ENCODE results near the gene IQSEC3.

IQSEC3 gene

DNA sequence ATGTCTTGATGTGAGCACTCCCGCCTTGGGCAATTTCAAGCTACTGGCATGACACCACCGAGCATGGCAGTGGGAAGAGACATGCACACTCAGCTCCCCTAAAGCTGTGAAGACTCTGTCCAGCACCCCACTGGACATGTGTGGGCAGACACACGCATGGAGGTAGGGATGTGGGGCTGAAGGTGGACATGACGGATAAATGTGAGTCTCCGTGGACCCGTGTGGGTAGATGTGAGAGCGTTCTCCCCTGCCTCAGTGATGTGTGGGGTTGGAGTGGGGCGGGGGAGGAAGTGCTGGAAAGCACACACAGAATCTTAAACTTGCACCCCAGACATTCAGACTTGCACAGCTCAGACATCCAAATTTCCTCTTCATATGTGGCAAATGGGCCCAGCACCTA, 134.8 kb downstream of the IQSEC3 start:
- TF ChIP-seq, protein P1, sequence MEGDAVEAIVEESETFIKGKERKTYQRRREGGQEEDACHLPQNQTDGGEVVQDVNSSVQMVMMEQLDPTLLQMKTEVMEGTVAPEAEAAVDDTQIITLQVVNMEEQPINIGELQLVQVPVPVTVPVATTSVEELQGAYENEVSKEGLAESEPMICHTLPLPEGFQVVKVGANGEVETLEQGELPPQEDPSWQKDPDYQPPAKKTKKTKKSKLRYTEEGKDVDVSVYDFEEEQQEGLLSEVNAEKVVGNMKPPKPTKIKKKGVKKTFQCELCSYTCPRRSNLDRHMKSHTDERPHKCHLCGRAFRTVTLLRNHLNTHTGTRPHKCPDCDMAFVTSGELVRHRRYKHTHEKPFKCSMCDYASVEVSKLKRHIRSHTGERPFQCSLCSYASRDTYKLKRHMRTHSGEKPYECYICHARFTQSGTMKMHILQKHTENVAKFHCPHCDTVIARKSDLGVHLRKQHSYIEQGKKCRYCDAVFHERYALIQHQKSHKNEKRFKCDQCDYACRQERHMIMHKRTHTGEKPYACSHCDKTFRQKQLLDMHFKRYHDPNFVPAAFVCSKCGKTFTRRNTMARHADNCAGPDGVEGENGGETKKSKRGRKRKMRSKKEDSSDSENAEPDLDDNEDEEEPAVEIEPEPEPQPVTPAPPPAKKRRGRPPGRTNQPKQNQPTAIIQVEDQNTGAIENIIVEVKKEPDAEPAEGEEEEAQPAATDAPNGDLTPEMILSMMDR (IDR thresholded peaks at IDR 0.05; ENCODE audit: extremely low read depth, insufficient read depth, missing control alignments): no peak
- in situ Hi-C loops (cut with MboI; ENCODE audit: low pct_unique_long_range_greater_than_20kb, low sequenced_read_pairs, unreplicated experiment): no loop called here
- no peak for DNase-seq (ENCODE audit: low spot score)

DNA sequence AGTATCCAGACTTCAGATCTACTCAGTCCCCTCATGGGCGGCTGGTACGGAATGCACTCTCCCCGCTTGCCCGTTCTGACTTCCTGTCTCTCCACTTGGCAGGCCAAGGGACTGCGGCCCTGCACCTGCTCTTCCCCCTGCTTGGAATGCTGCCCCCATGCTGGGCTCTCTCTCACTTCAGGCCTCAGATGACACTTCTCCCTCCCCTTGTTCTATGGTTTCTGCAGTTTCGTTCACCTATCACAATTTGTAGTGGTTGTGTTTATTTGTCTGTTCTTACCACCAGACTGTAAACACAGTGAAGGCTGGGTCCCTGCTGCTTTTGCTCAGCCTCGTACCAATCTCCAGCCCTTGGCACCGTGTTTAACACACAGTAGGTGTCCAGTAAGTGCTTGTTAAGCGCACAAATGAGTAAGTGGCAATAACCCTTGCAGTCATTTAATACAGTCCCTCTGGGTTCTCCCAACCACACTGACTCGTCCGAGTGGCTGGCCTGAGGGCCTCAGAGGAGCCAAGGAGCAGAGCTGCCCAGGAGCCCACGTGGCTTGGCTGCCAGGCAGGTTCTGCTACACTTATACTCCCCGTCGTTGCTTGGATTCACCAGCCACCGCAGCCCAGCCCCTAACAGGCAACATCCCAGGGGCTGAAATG, 135.6 kb downstream of the IQSEC3 start:
- TF ChIP-seq, protein P1 (IDR thresholded peaks at IDR 0.05; ENCODE audit: extremely low read depth, insufficient read depth, missing control alignments): no peak
- no peak for DNase-seq (ENCODE audit: low spot score)
- in situ Hi-C loops (cut with MboI; ENCODE audit: low pct_unique_long_range_greater_than_20kb, low sequenced_read_pairs, unreplicated experiment): no loop called here

DNA sequence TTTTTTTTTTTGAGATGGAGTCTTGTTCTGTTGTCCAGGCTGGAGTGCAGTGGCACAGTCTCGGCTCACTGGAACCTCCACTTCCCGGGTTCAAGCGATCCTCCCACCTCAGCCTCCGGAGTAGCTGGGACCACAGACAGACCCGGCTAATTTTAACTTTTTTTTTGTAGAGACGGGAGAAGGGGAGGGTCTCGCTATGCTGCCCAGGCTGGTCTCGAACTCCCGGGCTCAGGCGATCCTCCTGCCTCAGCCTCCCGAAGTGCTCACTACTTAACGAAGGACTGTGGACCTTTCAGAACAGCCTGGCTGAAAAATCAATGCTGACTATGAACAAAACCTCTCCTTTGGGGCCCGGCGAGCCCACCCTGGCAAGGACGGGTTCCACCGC, 136.5 kb downstream of the IQSEC3 start:
- in situ Hi-C loops (cut with MboI; ENCODE audit: low pct_unique_long_range_greater_than_20kb, low sequenced_read_pairs, unreplicated experiment): no loop called here
- DNase-seq (ENCODE audit: low spot score): no peak
- TF ChIP-seq, protein P1 (IDR thresholded peaks at IDR 0.05; ENCODE audit: extremely low read depth, insufficient read depth, missing control alignments): no peak

DNA sequence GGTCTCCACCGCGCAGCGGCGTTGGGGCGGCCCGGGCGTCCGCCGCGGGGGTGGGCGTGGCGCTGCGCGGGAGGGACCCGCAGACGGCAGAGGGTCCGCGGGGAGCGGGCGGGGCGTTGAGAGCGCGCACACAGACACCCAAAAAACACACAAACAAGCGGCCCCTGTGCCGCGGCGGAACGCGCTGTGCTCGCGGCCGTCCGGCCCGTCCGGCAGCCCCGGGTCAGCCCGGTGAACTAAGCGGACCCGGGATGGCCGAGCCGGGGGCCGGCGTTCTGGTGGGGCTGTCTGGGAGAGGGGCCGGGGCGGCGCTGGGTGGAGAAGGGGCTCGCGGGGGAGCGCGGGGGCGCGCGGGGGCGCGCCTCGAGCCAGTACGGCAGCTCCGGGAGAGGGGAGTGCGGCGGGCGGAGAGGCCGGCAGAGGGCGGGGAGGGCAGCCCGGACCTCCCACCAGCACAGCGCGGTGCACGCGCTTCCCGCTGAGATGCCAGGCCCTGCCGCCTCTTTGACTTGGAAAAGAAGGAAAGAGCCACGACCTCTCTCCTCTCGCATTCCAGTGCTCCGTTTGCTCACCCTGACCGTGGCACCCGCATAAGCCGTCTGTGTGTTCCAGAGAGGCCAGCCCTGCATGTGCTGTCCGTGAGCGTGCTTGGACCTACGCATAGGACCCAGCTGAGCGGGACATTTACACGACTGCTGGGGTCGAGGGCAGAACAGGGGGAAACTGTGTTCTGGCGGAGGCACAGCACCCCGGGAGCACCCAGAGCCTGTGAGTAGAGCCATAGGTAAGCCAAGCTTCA, 137.1 kb downstream of the IQSEC3 start:
- DNase-seq (ENCODE audit: low spot score): no peak
- TF ChIP-seq, protein P1 (IDR thresholded peaks at IDR 0.05; ENCODE audit: extremely low read depth, insufficient read depth, missing control alignments): no peak
- in situ Hi-C loops (cut with MboI; ENCODE audit: low pct_unique_long_range_greater_than_20kb, low sequenced_read_pairs, unreplicated experiment): no loop called here

DNA sequence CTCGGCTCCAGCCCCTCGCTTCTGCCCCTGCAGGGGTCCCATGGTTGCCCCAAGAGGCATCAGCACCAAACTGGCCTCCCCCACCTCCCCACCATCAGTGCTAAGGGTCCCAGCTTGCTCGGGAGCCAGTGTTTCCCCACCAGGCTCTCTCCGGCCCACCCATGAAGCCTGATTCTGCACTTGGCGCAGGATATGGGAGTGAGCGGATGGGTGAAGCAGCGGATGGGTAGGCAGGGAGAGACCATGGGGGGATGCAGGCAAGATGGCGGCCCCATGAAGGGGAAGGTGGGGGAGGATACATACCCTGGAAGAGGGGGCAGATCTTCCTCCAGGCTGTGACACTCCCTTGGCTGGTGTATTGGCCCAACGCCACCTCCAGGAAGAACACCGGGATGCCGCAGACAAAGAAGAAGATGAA, 137.7 kb downstream of the IQSEC3 start:
- DNase-seq (ENCODE audit: low spot score): no peak
- in situ Hi-C loops (cut with MboI; ENCODE audit: low pct_unique_long_range_greater_than_20kb, low sequenced_read_pairs, unreplicated experiment): no loop called here
- TF ChIP-seq, protein P1 (IDR thresholded peaks at IDR 0.05; ENCODE audit: extremely low read depth, insufficient read depth, missing control alignments): no peak

DNA sequence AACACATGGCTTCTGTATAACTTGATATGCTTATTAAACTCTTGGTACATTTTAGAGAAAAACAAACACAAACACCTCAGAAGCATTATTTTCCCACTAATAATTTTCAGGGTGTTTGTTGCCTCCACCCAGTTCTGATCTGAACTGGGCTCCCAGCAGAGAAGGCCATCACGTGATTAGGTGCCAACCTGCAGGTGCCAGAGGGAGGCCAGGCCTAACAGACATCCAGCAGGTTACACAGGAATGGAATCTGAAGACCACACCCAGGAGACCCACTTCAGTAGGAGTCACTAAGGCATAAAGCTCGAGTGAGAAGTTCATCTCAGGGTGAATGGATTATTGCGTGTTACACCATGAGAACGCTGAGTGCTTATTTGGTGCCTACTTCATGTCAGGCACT, 138.5 kb downstream of the IQSEC3 start:
- in situ Hi-C loops (cut with MboI; ENCODE audit: low pct_unique_long_range_greater_than_20kb, low sequenced_read_pairs, unreplicated experiment): no loop called here
- no peak for DNase-seq (ENCODE audit: low spot score)
- TF ChIP-seq, protein P1 (IDR thresholded peaks at IDR 0.05; ENCODE audit: extremely low read depth, insufficient read depth, missing control alignments): no peak

All from GM13977 (cell line).